Measurements from ENCODE around the gene HECTD2.

DNA sequence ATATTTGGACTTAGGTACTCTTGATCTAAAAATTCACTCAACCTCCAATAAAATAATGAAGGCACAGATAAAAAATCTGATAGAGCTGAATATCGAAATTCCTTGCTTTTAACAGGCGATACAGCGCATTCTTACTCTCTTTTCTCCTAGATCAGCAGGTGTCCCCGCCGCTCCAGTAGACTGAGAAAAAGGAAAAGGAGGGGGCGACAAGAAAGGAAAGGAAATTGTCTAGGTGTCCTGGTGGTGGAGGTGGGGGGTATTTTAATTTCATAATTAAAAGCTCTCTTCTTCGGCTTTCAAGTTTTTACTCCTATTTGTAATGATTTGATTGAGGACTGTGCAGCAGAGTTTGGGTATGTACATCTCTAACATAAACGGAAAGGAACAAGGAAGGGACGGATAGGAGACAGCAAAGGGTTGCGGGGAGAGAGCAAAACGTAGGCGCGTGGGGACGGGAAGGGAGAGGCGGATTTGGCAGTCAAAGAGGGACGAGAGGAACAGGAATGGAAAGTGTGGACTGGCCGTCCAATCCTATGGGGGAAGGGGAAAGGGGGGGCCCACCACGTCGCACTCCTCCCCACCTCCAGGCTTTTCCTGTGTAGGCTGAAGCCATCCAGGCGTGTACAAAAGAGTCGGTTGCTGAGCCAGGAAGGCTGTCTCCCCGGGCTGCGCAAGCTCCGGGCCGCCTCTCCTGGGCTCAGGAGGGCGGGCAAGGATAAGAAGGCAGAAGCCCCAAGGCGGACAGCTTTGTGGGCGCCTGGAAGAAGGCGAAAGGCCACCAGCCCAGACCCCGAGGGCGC, 875 bp upstream of the HECTD2 start:
- TF ChIP-seq CTCF (conservative IDR thresholded peaks at IDR 0.05; ENCODE audit: low read depth, low read length) (no peak), EZH2 (IDR thresholded peaks at IDR 0.05; ENCODE audit: borderline replicate concordance, low read depth, low read length, poor library complexity, severe bottlenecking) (no peak)

All from A673 (cell line).